Stimulated activated naive CD8-positive, alpha-beta T cell treated with anti-CD3 and anti-CD28 coated beads, Interleukin-15, amount 100 ng/mL, for 72 hours (primary cell): ENCODE data around the gene SPINK5.
"Not testable (repeated sequence)": the region's sequence is repeated elsewhere in the genome, so short reads cannot be mapped to it uniquely, and the experiment has no call there.

Experiments
- ATAC-seq: fragments of 150-1000 bp; cut with Tn5 transposase; 2 replicates; pipeline ENCODE4 v1.10.0; 2021; ENCODE audit warnings: mild to moderate bottlenecking, moderate library complexity
- DNase-seq, 2 donors: peaks; one replicate each; pipeline ENCODE4 v3.0.0; 2021 to 2022
- H3K27ac Mint-ChIP-seq, 2 donors: one replicate each; pipeline ENCODE4 v1.8.0; 2022; ENCODE audit warnings: mild to moderate bottlenecking in 2 of 2, mixed read lengths in 2 of 2, moderate library complexity in 2 of 2
- H3K27me3 Mint-ChIP-seq: one replicate; pipeline ENCODE4 v1.8.0; 2022; ENCODE audit warnings: mixed read lengths
- H3K4me1 Mint-ChIP-seq: one replicate; pipeline ENCODE4 v1.8.0; 2022; ENCODE audit warnings: mild to moderate bottlenecking, mixed read lengths
- H3K4me3 Mint-ChIP-seq, 2 donors: one replicate each; pipeline ENCODE4 v1.8.0; 2022; ENCODE audit warnings: mild to moderate bottlenecking in 2 of 2, mixed read lengths in 2 of 2, moderate library complexity in 1 of 2
- H3K9me3 Mint-ChIP-seq, 2 donors: one replicate each; pipeline ENCODE4 v1.8.0; 2022; ENCODE audit warnings: mixed read lengths in 2 of 2

The SPINK5 gene

GRCh38 chr5:148063861-148064260 lies at the start of gene SPINK5:
TSS of gene SPINK5 (plus strand) at chr5:148063980. CDS start at chr5:148064045, 65 bp downstream.
- ATAC-seq (no peak), DNase-seq (no peak)
- H3K27ac Mint-ChIP-seq, result no peak within 1 kb of the TSS
- H3K27me3 Mint-ChIP-seq, result no peaks in the 10 kb centered on the region
- no peaks in the 10 kb centered on the region for H3K4me1 Mint-ChIP-seq
- H3K9me3 Mint-ChIP-seq, result peaks cover 0 to 6% of the 10 kb centered on the region in 2 donors
- no peak within 1 kb of the TSS for H3K4me3 Mint-ChIP-seq

GRCh38 chr5:148014276-148014675 lies 49.5 kb upstream of the SPINK5 start:
- peaks cover 0 to 5% of the 10 kb centered on the region in 2 donors for H3K9me3 Mint-ChIP-seq
- no peaks in the 10 kb centered on the region for H3K27me3 Mint-ChIP-seq
- DNase-seq, result no peak
- no peak overlapping the region for H3K27ac Mint-ChIP-seq
- no peak for ATAC-seq
- no peaks in the 10 kb centered on the region for H3K4me1 Mint-ChIP-seq
- no peak overlapping the region for H3K4me3 Mint-ChIP-seq

- Mint-ChIP-seq H3K4me1 (no peaks in the 10 kb centered on the region), H3K9me3 (no peaks in the 10 kb centered on the region), H3K27ac (no peak overlapping the region), H3K4me3 (no peak overlapping the region), H3K27me3 (no peaks in the 10 kb centered on the region)
- DNase-seq (no peak), ATAC-seq (no peak)
These were observed 43.4 kb upstream of the SPINK5 start for GRCh38 chr5:148020257-148020988.

GRCh38 chr5:148027505-148027904 lies 36.3 kb upstream of the SPINK5 start:
- no peaks in the 10 kb centered on the region for H3K9me3 Mint-ChIP-seq
- H3K27ac Mint-ChIP-seq, result no peak overlapping the region
- no peaks in the 10 kb centered on the region for H3K27me3 Mint-ChIP-seq
- no peak for DNase-seq
- H3K4me3 Mint-ChIP-seq, result no peak overlapping the region
- no peak for ATAC-seq
- H3K4me1 Mint-ChIP-seq, result no peaks in the 10 kb centered on the region

GRCh38 chr5:148029131-148029530 lies 34.6 kb upstream of the SPINK5 start:
- Mint-ChIP-seq H3K27me3 (no peaks in the 10 kb centered on the region), H3K27ac (no peak overlapping the region), H3K4me1 (no peaks in the 10 kb centered on the region), H3K9me3 (no peaks in the 10 kb centered on the region), H3K4me3 (no peak overlapping the region)
- no peak for ATAC-seq
- no peak for DNase-seq

- Mint-ChIP-seq H3K27ac (no peak overlapping the region), H3K4me1 (no peaks in the 10 kb centered on the region), H3K27me3 (no peaks in the 10 kb centered on the region), H3K4me3 (no peak overlapping the region), H3K9me3 (no peaks in the 10 kb centered on the region)
- DNase-seq (no peak), ATAC-seq (no peak)
These were observed 30.6 kb upstream of the SPINK5 start for GRCh38 chr5:148033134-148033533.

- Mint-ChIP-seq H3K27ac (no peak overlapping the region), H3K27me3 (no peaks in the 10 kb centered on the region), H3K4me1 (no peaks in the 10 kb centered on the region), H3K4me3 (no peak overlapping the region), H3K9me3 (no peaks in the 10 kb centered on the region)
- no peak for DNase-seq
- no peak for ATAC-seq
These were observed 28.1 kb upstream of the SPINK5 start for GRCh38 chr5:148035676-148036075.

- H3K4me3 Mint-ChIP-seq, result no peak overlapping the region
- ATAC-seq, result no peak
- no peak for DNase-seq
- peaks cover 6 to 10% of the 10 kb centered on the region in 2 donors for H3K9me3 Mint-ChIP-seq
- no peaks in the 10 kb centered on the region for H3K27me3 Mint-ChIP-seq
- no peaks in the 10 kb centered on the region for H3K4me1 Mint-ChIP-seq
- no peak overlapping the region for H3K27ac Mint-ChIP-seq
These were observed 20.9 kb upstream of the SPINK5 start for GRCh38 chr5:148042881-148043280.

- Mint-ChIP-seq H3K27ac (no peak overlapping the region), H3K27me3 (no peaks in the 10 kb centered on the region), H3K9me3 (peaks cover 6 to 15% of the 10 kb centered on the region in 2 donors), H3K4me3 (no peak overlapping the region), H3K4me1 (no peaks in the 10 kb centered on the region)
- ATAC-seq, result no peak
- DNase-seq, result no peak
These were observed 20.1 kb upstream of the SPINK5 start for GRCh38 chr5:148043705-148044104.

GRCh38 chr5:148055160-148055559 lies 8.6 kb upstream of the SPINK5 start:
- H3K4me1 Mint-ChIP-seq, H3K27me3 Mint-ChIP-seq, DNase-seq, H3K4me3 Mint-ChIP-seq, H3K27ac Mint-ChIP-seq, ATAC-seq: not testable (repeated sequence)
- H3K9me3 Mint-ChIP-seq, result peaks cover 19 to 37% of the 10 kb centered on the region in 2 donors

- Mint-ChIP-seq H3K4me3 (no peak overlapping the region), H3K4me1 (no peaks in the 10 kb centered on the region), H3K27ac (no peak overlapping the region), H3K27me3 (no peaks in the 10 kb centered on the region), H3K9me3 (peaks cover 8 to 26% of the 10 kb centered on the region in 2 donors)
- ATAC-seq, result no peak
- DNase-seq, result no peak
These were observed 3.5 kb upstream of the SPINK5 start for GRCh38 chr5:148060309-148060708.

- no peak for ATAC-seq
- Mint-ChIP-seq H3K27me3 (no peaks in the 10 kb centered on the region), H3K4me3 (no peak overlapping the region), H3K27ac (no peak overlapping the region), H3K4me1 (no peaks in the 10 kb centered on the region), H3K9me3 (peaks cover 8 to 20% of the 10 kb centered on the region in 2 donors)
- DNase-seq, result no peak
These were observed 2.9 kb upstream of the SPINK5 start for GRCh38 chr5:148060881-148061280.

GRCh38 chr5:148070621-148071020 lies 6.8 kb downstream of the SPINK5 start:
- DNase-seq, result no peak
- no peaks in the 10 kb centered on the region for H3K4me1 Mint-ChIP-seq

GRCh38 chr5:148072207-148072606 lies 8.4 kb downstream of the SPINK5 start:
- Mint-ChIP-seq H3K27ac (no peak overlapping the region), H3K9me3 (peaks cover 6 to 10% of the 10 kb centered on the region in 2 donors), H3K4me1 (no peaks in the 10 kb centered on the region), H3K4me3 (no peak overlapping the region), H3K27me3 (no peaks in the 10 kb centered on the region)
- no peak for DNase-seq
- no peak for ATAC-seq

More at GRCh38 chr5:148070621-148071020, 6.8 kb downstream of the SPINK5 start:
- Mint-ChIP-seq H3K9me3 (peaks cover 0 to 5% of the 10 kb centered on the region in 2 donors), H3K4me3 (no peak overlapping the region), H3K27ac (no peak overlapping the region), H3K27me3 (no peaks in the 10 kb centered on the region)
- ATAC-seq, result no peak

GRCh38 chr5:148075529-148075928 lies 11.7 kb downstream of the SPINK5 start:
- H3K9me3 Mint-ChIP-seq, result peaks cover 6 to 10% of the 10 kb centered on the region in 2 donors
- no peak overlapping the region for H3K4me3 Mint-ChIP-seq
- H3K27ac Mint-ChIP-seq, result no peak overlapping the region
- DNase-seq, result no peak
- H3K4me1 Mint-ChIP-seq, result no peaks in the 10 kb centered on the region
- ATAC-seq, result no peak
- H3K27me3 Mint-ChIP-seq, result no peaks in the 10 kb centered on the region

GRCh38 chr5:148083203-148083602 lies 19.4 kb downstream of the SPINK5 start:
- peaks cover 0 to 6% of the 10 kb centered on the region in 2 donors for H3K9me3 Mint-ChIP-seq
- DNase-seq, result no peak
- ATAC-seq, result no peak
- H3K27me3 Mint-ChIP-seq, result no peaks in the 10 kb centered on the region
- H3K27ac Mint-ChIP-seq, result no peak overlapping the region
- no peaks in the 10 kb centered on the region for H3K4me1 Mint-ChIP-seq
- no peak overlapping the region for H3K4me3 Mint-ChIP-seq

- ATAC-seq (no peak), DNase-seq (no peak)
- no peak overlapping the region for H3K27ac Mint-ChIP-seq
- H3K4me1 Mint-ChIP-seq, result no peaks in the 10 kb centered on the region
- peaks cover 0 to 6% of the 10 kb centered on the region in 2 donors for H3K9me3 Mint-ChIP-seq
- no peak overlapping the region for H3K4me3 Mint-ChIP-seq
- H3K27me3 Mint-ChIP-seq, result no peaks in the 10 kb centered on the region
These were observed 20.5 kb downstream of the SPINK5 start for GRCh38 chr5:148084269-148084668.
